Panc1 (cell line): ENCODE data around the gene OR7C1. TPM values are rescaled to one million over a fixed set of nuclear protein-coding genes. Genes with fewer than 3 reads are reported as not detected.
A peak's percentile ranks its signal among the peaks of the same experiment; 100 is the strongest.

Experiments used
- ATAC-seq: fragments of 200-7000 bp; cut with Tn5 transposase; 2 replicates; pipeline ENCODE4 v1.9.1; 2020; ENCODE audit warnings: mild to moderate bottlenecking, moderate library complexity
- Bru-seq: library from RNA; stranded (reverse); fragments of 400-500 nt; gene quantifications from one replicate; lab custom pipeline; 2021; lab: Mats Ljungman, UMichigan
- BruChase-seq, 2 experiments: library from RNA; stranded (reverse); fragments of 400-500 nt; gene quantifications; one replicate each; lab custom pipeline; 2021; lab: Mats Ljungman, UMichigan
- BruUV-seq: library from RNA; stranded (reverse); fragments of 400-500 nt; replicated peaks from 2 replicates; lab custom pipeline; 2021; lab: Mats Ljungman, UMichigan
- CTCF ChIA-PET: fragments of 300-600 bp; sonication (Branson Sonifier 250); formaldehyde crosslinking; loops from one replicate; lab custom pipeline; 2022; ENCODE audit warnings: antibody characterized with exemption; lab: Charles Lee
- POLR2A ChIA-PET: fragments of 300-600 bp; sonication (Branson Sonifier 250); formaldehyde crosslinking; loops from one replicate; lab custom pipeline; 2022; ENCODE audit warnings: antibody characterized with exemption; lab: Charles Lee
- DNase-seq: peaks from one replicate; pipeline ENCODE4 v3.0.0-alpha.2; 2010; ENCODE audit warnings: low read depth, low spot score
- H3K27ac ChIP-seq: 2 replicates; pipeline ENCODE4 v1.5.1; 2011; ENCODE audit warnings: mild to moderate bottlenecking, low read length, inconsistent platforms
- H3K27me3 ChIP-seq: fragments of 200-500 bp; sonication (Bioruptor generic); 2 replicates; pipeline ENCODE4 v1.6.0; 2014; ENCODE audit warnings: low read length, inconsistent platforms; ENCODE audit not compliant: control insufficient read depth, insufficient read depth
- H3K36me3 ChIP-seq: fragments of 200-500 bp; sonication (Bioruptor generic); 2 replicates; pipeline ENCODE4 v1.5.1; 2014; ENCODE audit warnings: inconsistent platforms, mild to moderate bottlenecking, low read length, moderate library complexity; ENCODE audit not compliant: control insufficient read depth, insufficient read depth
- H3K4me1 ChIP-seq: 2 replicates; pipeline ENCODE4 v1.5.1; 2011; ENCODE audit warnings: inconsistent platforms, mild to moderate bottlenecking, low read length, moderate library complexity; ENCODE audit not compliant: control insufficient read depth, insufficient read depth
- H3K4me3 ChIP-seq, 2 experiments: 2 replicates each; pipeline ENCODE4 v1.5.1; 2011 to 2012; ENCODE audit warnings: low read depth in 2 of 2, low read length in 2 of 2, mild to moderate bottlenecking in 2 of 2, inconsistent platforms in 1 of 2, moderate library complexity in 1 of 2
- H3K9me3 ChIP-seq: fragments of 200-500 bp; sonication (Bioruptor generic); 2 replicates; pipeline ENCODE4 v1.5.1; 2014; ENCODE audit warnings: low read depth, mild to moderate bottlenecking, inconsistent platforms, low read length, moderate library complexity; ENCODE audit not compliant: control insufficient read depth, insufficient read depth
- POLR2AphosphoS5 ChIP-seq: IDR thresholded peaks from 2 replicates; pipeline ENCODE4 v1.6.1; 2012; ENCODE audit warnings: mild to moderate bottlenecking, low read depth, low read length, moderate library complexity
- SIN3A ChIP-seq: IDR thresholded peaks from 2 replicates; pipeline ENCODE4 v1.6.1; 2012; ENCODE audit warnings: low read depth, mild to moderate bottlenecking, low read length, moderate library complexity, borderline replicate concordance; ENCODE audit not compliant: insufficient read depth
- TCF7L2 ChIP-seq: IDR thresholded peaks from 2 replicates; pipeline ENCODE4 v1.6.1; 2011; ENCODE audit warnings: mild to moderate bottlenecking, low read depth, low read length, inconsistent platforms
- in situ Hi-C: cut with HindIII; loops from 2 replicates; pipeline ENCODE4 v1.10.0; 2016; ENCODE audit warnings: low sequenced_read_pairs, low pct_unique_long_range_greater_than_20kb
- intact Hi-C: fragments of 100-400 bp; cut with micrococcal nuclease; formaldehyde crosslinking; loops from one replicate; pipeline ENCODE4 v1.10.0; 2022; ENCODE audit not compliant: unreplicated experiment
- long read RNA-seq: library from polyadenylated mRNA; unstranded; transcript quantifications from one replicate; pipeline ENCODE4 v2.0.0, GENCODE V29; 2021; ENCODE audit not compliant: unreplicated experiment
- polyA plus RNA-seq: library from polyadenylated mRNA; unstranded; fragments of >200 nt; gene quantifications from one replicate; pipeline ENCODE4 v1.2.1, GENCODE V29; 2012; ENCODE audit warnings: missing spikeins; ENCODE audit not compliant: insufficient read length
- total RNA-seq: library from RNA; stranded (reverse); gene quantifications from one replicate; pipeline ENCODE4 v1.2.1, GENCODE V29; 2021; ENCODE audit not compliant: unreplicated experiment
- TF ChIP-seq, protein P1 (sequence below), 2 experiments: IDR thresholded peaks; 2 replicates each; pipeline ENCODE4 v1.6.1; 2011 to 2012; ENCODE audit warnings: low read depth in 2 of 2, control low read depth in 1 of 2, low read length in 1 of 2, mild to moderate bottlenecking in 1 of 2, moderate library complexity in 1 of 2; ENCODE audit not compliant: insufficient read depth in 1 of 2
- TF ChIP-seq, protein P2 (sequence below): fragments of 450-650 bp; IDR thresholded peaks from 2 replicates; pipeline ENCODE4 v1.5.1; 2017; ENCODE audit warnings: mild to moderate bottlenecking

The OR7C1 gene
- total RNA-seq, result not detected
- polyA plus RNA-seq, result 0.07 TPM
- not detected for Bru-seq, nascent RNA
- BruChase-seq, experiment 1, labeled RNA remaining after a 2-hour chase, result not detected
- BruChase-seq, experiment 2, labeled RNA remaining after a 6-hour chase, result not detected
- long read RNA-seq, result 0 reads

DNA sequence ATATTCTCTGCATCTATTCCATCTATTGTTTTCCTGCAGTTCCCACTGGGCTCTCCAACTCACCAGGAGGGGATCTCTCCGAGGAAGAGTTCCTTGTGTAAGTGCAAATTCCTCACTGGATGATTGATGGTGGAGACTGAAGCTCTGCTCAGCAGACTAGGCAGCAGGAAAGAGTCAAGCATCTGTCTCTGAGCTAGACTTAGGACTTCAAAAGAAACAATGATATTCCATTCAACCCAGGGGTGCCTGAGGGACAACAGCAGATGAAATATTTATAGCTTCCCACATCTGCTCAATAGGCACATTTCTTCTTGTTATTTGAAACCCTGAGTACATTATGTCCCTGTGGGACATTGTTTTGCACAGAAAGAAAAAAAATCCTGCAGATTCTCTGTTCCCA is at the start of gene OR7C1, which contains the start of gene OR7A5:
Gene OR7C1 (minus strand): TSS at position 175 of the 400 bp plus-strand sequence. CDS start 35,049 bp downstream, outside the sequence.
Gene OR7A5 (minus strand): TSS at position 175 of the 400 bp plus-strand sequence. CDS start 6,944 bp downstream, outside the sequence.
- Histone ChIP-seq H3K36me3 (no peaks in the 10 kb centered on the region), H3K4me3 (no peak within 1 kb of the TSS), H3K9me3 (no peaks in the 10 kb centered on the region), H3K27me3 (peaks cover 2% of the 10 kb centered on the region; the same call in 1 of the 2 replicates), H3K27ac (no peak within 1 kb of the TSS), H3K4me1 (no peaks in the 10 kb centered on the region)
- TF ChIP-seq POLR2AphosphoS5 (no peak), TCF7L2 (no peak), SIN3A (no peak)
- TF ChIP-seq, protein P1, sequence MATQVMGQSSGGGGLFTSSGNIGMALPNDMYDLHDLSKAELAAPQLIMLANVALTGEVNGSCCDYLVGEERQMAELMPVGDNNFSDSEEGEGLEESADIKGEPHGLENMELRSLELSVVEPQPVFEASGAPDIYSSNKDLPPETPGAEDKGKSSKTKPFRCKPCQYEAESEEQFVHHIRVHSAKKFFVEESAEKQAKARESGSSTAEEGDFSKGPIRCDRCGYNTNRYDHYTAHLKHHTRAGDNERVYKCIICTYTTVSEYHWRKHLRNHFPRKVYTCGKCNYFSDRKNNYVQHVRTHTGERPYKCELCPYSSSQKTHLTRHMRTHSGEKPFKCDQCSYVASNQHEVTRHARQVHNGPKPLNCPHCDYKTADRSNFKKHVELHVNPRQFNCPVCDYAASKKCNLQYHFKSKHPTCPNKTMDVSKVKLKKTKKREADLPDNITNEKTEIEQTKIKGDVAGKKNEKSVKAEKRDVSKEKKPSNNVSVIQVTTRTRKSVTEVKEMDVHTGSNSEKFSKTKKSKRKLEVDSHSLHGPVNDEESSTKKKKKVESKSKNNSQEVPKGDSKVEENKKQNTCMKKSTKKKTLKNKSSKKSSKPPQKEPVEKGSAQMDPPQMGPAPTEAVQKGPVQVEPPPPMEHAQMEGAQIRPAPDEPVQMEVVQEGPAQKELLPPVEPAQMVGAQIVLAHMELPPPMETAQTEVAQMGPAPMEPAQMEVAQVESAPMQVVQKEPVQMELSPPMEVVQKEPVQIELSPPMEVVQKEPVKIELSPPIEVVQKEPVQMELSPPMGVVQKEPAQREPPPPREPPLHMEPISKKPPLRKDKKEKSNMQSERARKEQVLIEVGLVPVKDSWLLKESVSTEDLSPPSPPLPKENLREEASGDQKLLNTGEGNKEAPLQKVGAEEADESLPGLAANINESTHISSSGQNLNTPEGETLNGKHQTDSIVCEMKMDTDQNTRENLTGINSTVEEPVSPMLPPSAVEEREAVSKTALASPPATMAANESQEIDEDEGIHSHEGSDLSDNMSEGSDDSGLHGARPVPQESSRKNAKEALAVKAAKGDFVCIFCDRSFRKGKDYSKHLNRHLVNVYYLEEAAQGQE (IDR thresholded peaks at IDR 0.05; ENCODE audit: insufficient read depth in 1 of 2, low read depth in 2 of 2, low read length in 1 of 2), result no peak
- TF ChIP-seq, protein P2, sequence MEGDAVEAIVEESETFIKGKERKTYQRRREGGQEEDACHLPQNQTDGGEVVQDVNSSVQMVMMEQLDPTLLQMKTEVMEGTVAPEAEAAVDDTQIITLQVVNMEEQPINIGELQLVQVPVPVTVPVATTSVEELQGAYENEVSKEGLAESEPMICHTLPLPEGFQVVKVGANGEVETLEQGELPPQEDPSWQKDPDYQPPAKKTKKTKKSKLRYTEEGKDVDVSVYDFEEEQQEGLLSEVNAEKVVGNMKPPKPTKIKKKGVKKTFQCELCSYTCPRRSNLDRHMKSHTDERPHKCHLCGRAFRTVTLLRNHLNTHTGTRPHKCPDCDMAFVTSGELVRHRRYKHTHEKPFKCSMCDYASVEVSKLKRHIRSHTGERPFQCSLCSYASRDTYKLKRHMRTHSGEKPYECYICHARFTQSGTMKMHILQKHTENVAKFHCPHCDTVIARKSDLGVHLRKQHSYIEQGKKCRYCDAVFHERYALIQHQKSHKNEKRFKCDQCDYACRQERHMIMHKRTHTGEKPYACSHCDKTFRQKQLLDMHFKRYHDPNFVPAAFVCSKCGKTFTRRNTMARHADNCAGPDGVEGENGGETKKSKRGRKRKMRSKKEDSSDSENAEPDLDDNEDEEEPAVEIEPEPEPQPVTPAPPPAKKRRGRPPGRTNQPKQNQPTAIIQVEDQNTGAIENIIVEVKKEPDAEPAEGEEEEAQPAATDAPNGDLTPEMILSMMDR, result no peak
- POLR2A ChIA-PET, result no interaction called here
- DNase-seq (no peak), ATAC-seq (no peak)
- no TSS peak for BruUV-seq
- CTCF ChIA-PET, result no interaction called here
- in situ Hi-C loops (no loop called here), intact Hi-C loops (no loop called here)

DNA sequence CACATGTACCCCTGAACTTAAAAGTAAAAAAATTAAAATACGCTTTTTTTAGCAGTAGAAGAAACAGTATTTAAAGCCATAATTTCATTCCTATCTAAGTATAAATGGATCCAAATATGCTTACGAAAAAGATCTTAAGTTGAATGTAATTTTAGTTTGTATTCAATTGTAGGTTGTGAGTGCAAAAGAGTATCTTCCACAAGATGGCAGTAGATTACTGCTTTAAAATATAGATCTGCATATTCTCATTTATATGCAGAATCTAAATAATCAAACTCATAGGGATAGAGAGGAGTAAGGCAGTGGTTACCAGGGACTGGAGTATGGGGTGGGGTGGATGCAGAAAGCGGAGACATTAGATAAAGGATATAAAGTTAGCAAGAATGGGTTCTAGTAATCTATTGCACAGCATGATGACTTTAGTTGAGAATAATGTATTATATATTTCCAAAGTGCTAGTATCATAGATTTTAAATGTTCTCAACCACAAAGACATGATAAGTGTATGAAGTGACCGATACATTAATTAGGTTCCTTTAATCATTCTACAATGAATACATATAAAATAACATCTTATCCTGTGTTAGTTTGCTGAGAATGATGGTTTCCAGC is 36.7 kb upstream of the OR7C1 start:
- POLR2A ChIA-PET, result no interaction called here
- CTCF ChIA-PET, result no interaction called here
- TF ChIP-seq TCF7L2 (no peak), POLR2AphosphoS5 (no peak), SIN3A (no peak)
- TF ChIP-seq, protein P2, result peak; percentile 58; the same call in 1 of the 2 replicates
- H3K27me3 ChIP-seq, result no peaks in the 10 kb centered on the region; the same call in none of the 2 replicates
- no peaks in the 10 kb centered on the region for H3K4me1 ChIP-seq
- in situ Hi-C loops (no loop called here), intact Hi-C loops (no loop called here)
- H3K9me3 ChIP-seq, result no peaks in the 10 kb centered on the region
- BruUV-seq, result no TSS peak
- DNase-seq, result no peak
- no peak for ATAC-seq
- H3K36me3 ChIP-seq, result no peaks in the 10 kb centered on the region
- no peak overlapping the region for H3K4me3 ChIP-seq
- no peak overlapping the region for H3K27ac ChIP-seq
